GM19099 (cell line): Measurements from ENCODE around the gene FBXW5.

ENCODE experiments used
- POLR2A ChIP-seq: IDR thresholded peaks from 3 replicates; pipeline ENCODE4 v1.6.1; 2011; ENCODE audit warnings: low read depth; ENCODE audit not compliant: insufficient read length; ENCODE audit errors: extremely low read depth

The FBXW5 gene

GRCh38 chr9:136926154-136926704, 18.3 kb downstream of the FBXW5 start:
- no peak for TF ChIP-seq POLR2A

DNA sequence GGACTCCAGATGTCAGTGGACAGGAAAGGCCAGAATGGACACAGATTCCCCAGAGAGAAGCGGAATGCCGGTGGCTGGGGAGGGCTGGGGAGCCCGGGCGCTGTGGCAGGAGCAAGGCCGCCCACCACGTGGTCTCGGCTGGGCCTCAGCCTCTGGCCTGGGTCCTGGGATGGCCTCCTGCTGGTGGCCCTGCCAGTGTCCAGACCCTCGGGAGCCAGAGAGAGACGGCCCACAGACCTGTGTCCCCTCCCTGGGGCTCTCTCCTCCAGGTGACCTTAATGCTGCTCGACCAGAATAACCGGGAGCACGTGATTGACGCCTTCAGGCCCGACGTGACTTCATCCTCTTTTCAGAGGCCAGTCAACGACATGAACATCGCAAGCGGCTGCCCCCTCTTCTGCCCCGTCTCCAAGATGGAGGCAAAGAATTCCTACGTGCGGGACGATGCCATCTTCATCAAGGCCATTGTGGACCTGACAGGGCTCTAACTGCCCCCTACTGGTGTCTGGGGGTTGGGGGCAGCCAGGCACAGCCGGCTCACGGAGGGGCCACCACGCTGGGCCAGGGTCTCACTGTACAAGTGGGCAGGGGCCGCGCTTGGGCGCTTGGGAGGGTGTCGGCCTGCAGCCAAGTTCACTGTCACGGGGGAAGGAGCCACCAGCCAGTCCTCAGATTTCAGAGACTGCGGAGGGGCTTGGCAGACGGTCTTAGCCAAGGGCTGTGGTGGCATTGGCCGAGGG, 19.0 kb downstream of the FBXW5 start:
- TF ChIP-seq POLR2A = no peak

DNA sequence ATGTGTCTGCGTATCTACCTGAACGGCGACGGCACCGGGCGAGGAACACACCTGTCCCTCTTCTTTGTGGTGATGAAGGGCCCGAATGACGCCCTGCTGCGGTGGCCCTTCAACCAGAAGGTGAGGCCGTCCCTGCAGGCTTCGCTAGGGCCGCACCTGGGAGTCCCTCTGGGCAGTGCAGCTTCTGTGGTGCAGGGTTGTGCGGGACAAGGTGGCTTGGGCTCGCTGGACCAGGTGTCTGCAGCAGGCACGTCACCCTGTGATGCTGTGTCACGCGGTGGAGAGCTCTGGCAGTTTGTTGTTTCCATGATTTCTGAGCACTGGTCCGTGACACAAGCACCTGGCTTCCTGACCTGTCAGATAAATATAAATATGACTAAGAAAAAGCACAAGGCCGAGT, 20.7 kb downstream of the FBXW5 start:
- TF ChIP-seq POLR2A = no peak

GRCh38 chr9:136922540-136922939, 22.0 kb downstream of the FBXW5 start:
- TF ChIP-seq POLR2A = no peak

DNA sequence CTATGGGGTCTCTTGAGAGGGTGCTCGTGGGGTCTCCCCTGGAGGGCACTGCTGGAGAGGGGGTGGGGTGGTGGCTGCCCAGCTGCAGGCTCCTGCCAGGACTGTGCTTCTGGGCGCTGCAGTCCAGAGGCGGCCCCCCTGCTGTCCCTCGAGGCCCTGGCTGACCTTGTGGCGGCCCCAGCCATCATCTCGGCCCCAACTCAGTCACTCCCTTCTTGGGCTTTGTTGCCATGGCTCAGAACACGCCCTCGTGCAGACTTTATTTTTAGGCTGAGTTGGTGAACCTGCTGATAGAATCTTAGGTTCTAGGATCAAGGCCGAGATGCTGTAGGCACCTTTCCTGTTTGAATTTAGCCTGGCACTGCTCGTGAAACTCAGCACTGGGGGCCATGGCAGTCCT, 22.8 kb downstream of the FBXW5 start:
- TF ChIP-seq POLR2A = no peak

DNA sequence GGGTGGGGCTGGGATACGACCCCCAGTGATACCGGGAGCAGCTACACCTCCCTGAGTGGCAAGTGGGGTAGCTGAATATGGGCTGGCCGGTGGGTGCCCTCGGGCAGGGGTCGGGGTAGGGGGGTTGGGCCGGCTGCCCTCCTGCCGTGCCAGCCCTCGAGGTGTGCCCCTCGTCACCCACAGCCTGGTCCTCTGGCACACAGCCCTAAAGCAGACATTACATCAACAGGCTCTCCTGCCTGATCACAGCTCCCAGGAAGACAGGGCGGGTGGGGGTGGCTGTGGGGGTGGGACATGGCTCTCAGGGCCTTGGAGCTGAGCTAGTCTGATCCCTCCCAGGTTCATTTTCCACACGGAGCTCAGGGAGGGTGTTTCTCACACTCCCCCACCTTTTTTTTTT, 23.2 kb downstream of the FBXW5 start:
- TF ChIP-seq POLR2A = no peak

GRCh38 chr9:136920734-136921231, 23.8 kb downstream of the FBXW5 start:
- TF ChIP-seq POLR2A = no peak

- no peak for TF ChIP-seq POLR2A
Observed at GRCh38 chr9:136920069-136920468, 24.5 kb downstream of the FBXW5 start.

- TF ChIP-seq POLR2A = no peak
Observed at GRCh38 chr9:136917902-136918301, 26.6 kb downstream of the FBXW5 start.

GRCh38 chr9:136916330-136917184, 28.0 kb downstream of the FBXW5 start:
- TF ChIP-seq POLR2A = no peak

- no peak for TF ChIP-seq POLR2A
Observed at GRCh38 chr9:136915632-136916329, 28.8 kb downstream of the FBXW5 start.

GRCh38 chr9:136913701-136914438, 30.7 kb downstream of the FBXW5 start:
- TF ChIP-seq POLR2A = no peak

DNA sequence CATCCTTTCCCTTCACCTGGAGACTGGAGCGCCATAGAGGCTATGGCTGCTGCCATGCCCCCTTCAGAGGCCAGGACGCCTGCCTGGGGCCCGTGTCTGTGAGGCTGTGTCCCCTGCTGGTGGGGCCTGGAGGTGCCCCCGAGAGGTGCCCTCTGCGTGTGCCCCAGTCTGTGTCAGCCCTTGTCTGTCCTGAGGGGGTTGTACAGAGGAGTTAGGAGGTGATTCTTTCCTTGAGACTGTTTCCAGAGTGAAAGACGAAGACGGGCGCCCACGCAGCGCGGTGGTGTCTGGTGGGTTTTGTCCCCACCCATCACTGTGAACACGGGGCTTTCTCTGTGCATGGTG, 33.7 kb downstream of the FBXW5 start:
- no peak for TF ChIP-seq POLR2A

DNA sequence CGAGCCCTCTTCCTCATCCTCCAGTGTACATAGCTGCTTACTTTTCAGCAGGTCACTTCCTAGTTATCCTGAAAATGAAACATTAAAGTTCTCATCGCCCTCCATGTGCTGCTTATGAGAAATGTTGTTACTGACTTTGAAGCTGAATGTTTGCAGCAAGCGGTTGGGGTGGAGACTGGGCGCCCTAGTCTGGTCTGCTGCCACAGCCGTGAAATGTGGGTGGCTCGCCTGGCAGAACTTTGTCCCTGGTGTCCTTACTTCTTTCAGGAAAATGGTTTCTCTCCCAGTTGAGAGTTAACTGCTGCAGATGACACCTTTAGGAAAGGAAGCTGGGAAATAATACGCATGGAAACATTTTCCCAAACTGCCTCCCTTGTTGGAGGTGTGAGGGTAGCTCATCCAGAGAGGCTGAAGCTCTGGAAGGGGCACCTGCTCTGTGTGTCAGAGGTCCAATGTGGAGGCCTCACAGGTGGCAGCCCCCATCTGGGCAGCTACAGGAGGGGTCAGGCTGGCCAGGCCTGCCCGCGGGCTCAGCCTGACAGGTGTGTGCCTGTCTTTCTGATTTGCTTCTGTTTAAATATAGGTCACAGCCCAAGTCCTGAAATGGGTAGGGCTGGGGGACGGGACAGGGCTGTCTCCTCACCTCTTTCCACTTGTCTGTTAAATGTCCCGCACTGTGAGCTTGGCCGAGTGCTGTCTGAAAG, 34.2 kb downstream of the FBXW5 start:
- no peak for TF ChIP-seq POLR2A
